WERI-Rb-1 (cell line): ENCODE results near the gene GALNT17.

ENCODE experiments used
- DNase-seq: peaks from one replicate; pipeline ENCODE4 v3.0.0-alpha.2; 2020
- H3K27ac ChIP-seq: fragments of 250-450 bp; sonication (Bioruptor Pico); 2 replicates; pipeline ENCODE4 v1.5.1; 2020; ENCODE audit warnings: mild to moderate bottlenecking, moderate library complexity
- H3K27me3 ChIP-seq: fragments of 250-450 bp; sonication (Bioruptor Pico); 2 replicates; pipeline ENCODE4 v1.5.1; 2021; ENCODE audit warnings: mild to moderate bottlenecking, low read depth, moderate library complexity; ENCODE audit not compliant: insufficient read depth, severe bottlenecking
- H3K36me3 ChIP-seq: fragments of 250-450 bp; sonication (Bioruptor Pico); 2 replicates; pipeline ENCODE4 v1.5.1; 2020; ENCODE audit warnings: mild to moderate bottlenecking, moderate library complexity
- H3K4me3 ChIP-seq: 2 replicates; pipeline ENCODE4 v1.5.1; 2011; ENCODE audit warnings: low read depth, mild to moderate bottlenecking, control low read depth, low read length
- H3K9me3 ChIP-seq: fragments of 250-450 bp; sonication (Bioruptor Pico); 2 replicates; pipeline ENCODE4 v1.5.1; 2021; ENCODE audit warnings: mild to moderate bottlenecking, moderate library complexity; ENCODE audit not compliant: severe bottlenecking
- CTCF ChIP-seq: IDR thresholded peaks from 2 replicates; pipeline ENCODE4 v1.5.1; 2011; ENCODE audit warnings: low read depth, mild to moderate bottlenecking, control low read depth, inconsistent platforms, low read length

GALNT17 gene

GRCh38 chr7:71710442-71710841 is 578.5 kb downstream of the GALNT17 start:
- no peak for DNase-seq
- H3K36me3 ChIP-seq, result no peaks in the 10 kb centered on the region
- H3K27me3 ChIP-seq, result peaks cover 37% of the 10 kb centered on the region
- H3K9me3 ChIP-seq, result peaks cover 5% of the 10 kb centered on the region
- no peak overlapping the region for H3K4me3 ChIP-seq
- TF ChIP-seq CTCF, result no peak
- H3K27ac ChIP-seq, result no peak overlapping the region

- H3K9me3 ChIP-seq, result no peaks in the 10 kb centered on the region
- no peak for TF ChIP-seq CTCF
- no peak overlapping the region for H3K27ac ChIP-seq
- H3K27me3 ChIP-seq, result peaks cover 35% of the 10 kb centered on the region
- H3K4me3 ChIP-seq, result no peak overlapping the region
- DNase-seq, result no peak
- no peaks in the 10 kb centered on the region for H3K36me3 ChIP-seq
Measured at GRCh38 chr7:71712653-71713180, 580.8 kb downstream of the GALNT17 start.

GRCh38 chr7:71716690-71717089 is 584.7 kb downstream of the GALNT17 start:
- H3K36me3 ChIP-seq, result no peaks in the 10 kb centered on the region
- no peak for DNase-seq
- no peak overlapping the region for H3K27ac ChIP-seq
- H3K9me3 ChIP-seq, result no peaks in the 10 kb centered on the region
- peaks cover 22% of the 10 kb centered on the region for H3K27me3 ChIP-seq
- no peak overlapping the region for H3K4me3 ChIP-seq
- no peak for TF ChIP-seq CTCF

- no peak for TF ChIP-seq CTCF
- no peaks in the 10 kb centered on the region for H3K36me3 ChIP-seq
- DNase-seq, result no peak
Measured at GRCh38 chr7:71718563-71718962, 586.6 kb downstream of the GALNT17 start.

GRCh38 chr7:71721742-71722141 is 589.8 kb downstream of the GALNT17 start:
- H3K36me3 ChIP-seq, result no peaks in the 10 kb centered on the region
- DNase-seq, result no peak
- no peak for TF ChIP-seq CTCF
- H3K4me3 ChIP-seq, result no peak overlapping the region
- no peaks in the 10 kb centered on the region for H3K27me3 ChIP-seq
- no peaks in the 10 kb centered on the region for H3K9me3 ChIP-seq
- no peak overlapping the region for H3K27ac ChIP-seq

More at GRCh38 chr7:71718563-71718962, 586.6 kb downstream of the GALNT17 start:
- no peak overlapping the region for H3K27ac ChIP-seq
- H3K27me3 ChIP-seq, result peaks cover 12% of the 10 kb centered on the region
- no peak overlapping the region for H3K4me3 ChIP-seq
- H3K9me3 ChIP-seq, result no peaks in the 10 kb centered on the region

GRCh38 chr7:71723859-71724258 is 591.9 kb downstream of the GALNT17 start:
- Histone ChIP-seq H3K27me3 (no peaks in the 10 kb centered on the region), H3K36me3 (no peaks in the 10 kb centered on the region), H3K9me3 (no peaks in the 10 kb centered on the region), H3K27ac (no peak overlapping the region), H3K4me3 (no peak overlapping the region)
- no peak for DNase-seq
- TF ChIP-seq CTCF, result no peak
